ENCODE measurements around the gene SPOCK3. TPM values are rescaled to one million over a fixed set of nuclear protein-coding genes. Genes with fewer than 3 reads are reported as not detected.

Gene SPOCK3
- total and polyA plus RNA-seq, 2 donors (not counting 3 experiments of a cell fraction or from before 2014, with no cell fraction given) = 0.10 TPM; not detected in 1

GRCh38 chr4:167109859-167110258 is 124.4 kb downstream of the SPOCK3 start:
- TF ChIP-seq CTCF (IDR thresholded peaks at IDR 0.05; ENCODE audit: extremely low read depth in 1 of 2, insufficient read depth in 1 of 2, low read depth in 1 of 2, low read length in 2 of 2) (no peak), POLR2AphosphoS5 (IDR thresholded peaks at IDR 0.05; ENCODE audit: insufficient read depth, low read depth, low read length) (no peak), JUN (IDR thresholded peaks at IDR 0.05; ENCODE audit: borderline replicate concordance, insufficient read depth, insufficient read length, low read depth) (no peak), GATA2 (IDR thresholded peaks at IDR 0.05; ENCODE audit: insufficient read depth, insufficient read length, low read depth, low read length) (no peak), MAX (IDR thresholded peaks at IDR 0.05; ENCODE audit: insufficient read depth, insufficient read length) (no peak), EZH2 (IDR thresholded peaks at IDR 0.05; ENCODE audit: borderline replicate concordance, low read depth, low read length, severe bottlenecking) (no peak), POLR2A (IDR thresholded peaks at IDR 0.05; ENCODE audit: low read depth, low read length) (no peak), MYC (IDR thresholded peaks at IDR 0.05; ENCODE audit: low read depth, low read length) (no peak)
- Histone ChIP-seq H4K20me1 (replicated peaks; ENCODE audit: control insufficient read depth, extremely low read depth, insufficient read depth, low read length) (no peaks in the 10 kb centered on the region), H3K4me1 (ENCODE audit: control insufficient read depth, extremely low read depth, insufficient read depth, low read length) (no peaks in the 10 kb centered on the region), H3K4me3 (replicated peaks in 1 of 3; ENCODE audit: insufficient read depth in 1 of 3, low read depth in 1 of 3, low read length in 3 of 3) (no peak overlapping the region), H3K9ac (replicated peaks; ENCODE audit: extremely low read depth, insufficient read depth, low read length) (no peak overlapping the region), H2AFZ (ENCODE audit: low read depth, low read length) (no peak overlapping the region), H3K9me1 (replicated peaks; ENCODE audit: control insufficient read depth, extremely low read depth, insufficient read depth, low read length) (no peaks in the 10 kb centered on the region), H3K4me2 (ENCODE audit: insufficient read depth, low read length) (no peak overlapping the region), H3K27ac (ENCODE audit: insufficient read depth, low read depth, low read length) (no peak overlapping the region), H3K36me3 (ENCODE audit: control insufficient read depth in 2 of 2, extremely low read depth in 1 of 2, insufficient read depth in 2 of 2, low read length in 2 of 2) (no peaks in the 10 kb centered on the region), H3K79me2 (ENCODE audit: control insufficient read depth, insufficient read depth, low read length) (no peaks in the 10 kb centered on the region), H3K27me3 (ENCODE audit: control insufficient read depth in 2 of 2, insufficient read depth in 2 of 2, low read length in 2 of 2) (no peaks in the 10 kb centered on the region), H3K9me3 (replicated peaks; ENCODE audit: control insufficient read depth, insufficient read depth, low read length) (no peaks in the 10 kb centered on the region)
- no TSS peak for BruUV-seq (replicated peaks)
- ChIA-PET CTCF (no interaction called here), POLR2A (no interaction called here)
- no peak for DNase-seq (ENCODE audit: low read depth, low spot score)
- dilution Hi-C loops (cut with MboI; ENCODE audit: extremely low pct_ligation_motif_present, low sequenced_read_pairs) = no loop called here
- no peak for FAIRE-seq
- intact Hi-C loops (cut with micrococcal nuclease) = loop anchor here (5.0 kb wide), 1 partner anchor 38 kb away; no protein-coding TSS in a partner anchor
